Measurements from ENCODE around the gene RBAK.
"Not testable (repeated sequence)": the region's sequence is repeated elsewhere in the genome, so short reads cannot be mapped to it uniquely, and the experiment has no call there.

RBAK gene

DNA sequence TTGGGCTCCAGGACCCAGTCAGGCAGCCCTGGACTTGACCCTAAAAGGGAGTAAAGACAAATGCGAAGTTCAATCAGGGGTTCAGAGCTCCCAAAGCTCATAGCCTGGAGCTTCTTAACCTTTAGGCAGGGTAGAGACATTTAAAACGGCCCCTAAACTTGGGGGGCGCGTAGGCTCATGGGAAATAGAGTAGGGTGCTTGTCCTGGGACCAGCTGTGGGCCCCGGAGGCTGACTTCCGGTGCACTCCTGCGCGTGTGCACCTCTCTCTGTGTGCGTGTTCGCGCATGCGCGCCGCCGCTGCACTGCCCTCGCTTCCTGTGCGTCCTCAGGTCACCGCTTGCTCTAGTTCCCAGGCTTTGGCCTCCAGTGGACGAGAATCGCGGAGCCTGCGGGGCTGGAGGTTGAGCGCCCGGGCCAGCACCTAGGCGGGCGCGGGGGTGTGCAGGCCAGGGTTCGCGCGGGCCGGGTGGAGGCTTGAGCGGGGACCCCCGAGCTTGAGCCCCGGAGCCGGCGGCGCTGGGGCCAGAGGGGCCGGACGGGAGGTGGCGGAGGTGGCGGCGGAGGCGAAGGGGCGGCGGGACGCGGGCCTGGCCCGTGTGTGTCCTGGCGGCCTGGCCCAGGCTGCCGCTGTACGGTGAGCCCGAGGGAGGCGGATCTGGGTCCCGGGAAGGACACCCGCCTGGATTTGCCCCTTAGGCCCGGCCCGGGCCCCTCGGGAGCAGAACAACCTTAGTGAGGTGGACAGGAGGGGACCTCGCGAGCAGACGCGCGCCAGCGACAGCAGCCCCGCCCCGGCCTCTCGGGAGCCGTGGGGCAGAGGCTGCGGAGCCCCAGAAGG, at the start of gene RBAK:
TSS of gene RBAK (plus strand) at position 303 of the 839 bp plus-strand sequence. CDS start 2,217 bp downstream, outside the sequence.
- Mint-ChIP-seq H3K27me3 (no peaks in the 10 kb centered on the region), H3K36me3 (ENCODE audit: low read depth) (peaks cover 34% of the 10 kb centered on the region), H3K4me1 (peaks cover 33% of the 10 kb centered on the region), H3K4me3 (peak within 1 kb of the TSS; percentile 91), H3K27ac (peak within 1 kb of the TSS; percentile 90), H3K9me3 (peaks cover 12% of the 10 kb centered on the region)
- peak; percentile 100 for ATAC-seq
- peak; percentile 92 for DNase-seq

DNA sequence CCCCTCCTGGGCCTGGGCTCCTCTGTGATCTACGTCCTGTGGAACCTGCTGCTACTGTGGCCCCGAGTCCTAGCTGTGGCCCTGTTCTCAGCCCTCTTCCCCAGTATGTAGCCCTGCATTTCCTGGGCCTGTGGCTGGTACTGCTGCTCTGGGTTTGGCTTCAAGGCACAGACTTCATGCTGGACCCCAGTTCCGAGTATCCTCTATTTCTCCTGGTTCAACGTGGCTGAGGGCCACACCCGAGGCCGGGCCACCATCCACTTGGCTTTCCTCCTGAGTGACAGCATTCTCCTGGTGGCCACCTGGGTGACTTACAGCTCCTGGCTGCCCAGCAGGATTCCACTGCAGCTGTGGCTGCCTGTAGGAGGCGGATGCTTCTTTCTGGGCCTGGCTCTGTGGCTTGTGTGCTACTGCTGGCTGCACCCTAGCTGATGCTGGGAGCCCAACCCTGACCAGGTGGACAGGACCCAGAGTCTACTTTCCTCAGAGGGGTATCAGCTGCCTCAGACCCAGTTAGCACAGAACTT, 48.9 kb upstream of the RBAK start:
- no peak overlapping the region for H3K4me3 Mint-ChIP-seq
- H3K27me3 Mint-ChIP-seq: no peaks in the 10 kb centered on the region
- no peak for DNase-seq
- H3K4me1 Mint-ChIP-seq: peaks cover 11% of the 10 kb centered on the region
- ATAC-seq: no peak
- no peak overlapping the region for H3K27ac Mint-ChIP-seq
- H3K9me3 Mint-ChIP-seq: no peaks in the 10 kb centered on the region
- peaks cover 37% of the 10 kb centered on the region for H3K36me3 Mint-ChIP-seq (ENCODE audit: low read depth)

GRCh38 chr7:4998244-4998643, 47.4 kb upstream of the RBAK start:
- ATAC-seq (no peak), DNase-seq (no peak)
- no peak overlapping the region for H3K4me3 Mint-ChIP-seq
- H3K27ac Mint-ChIP-seq: no peak overlapping the region
- no peaks in the 10 kb centered on the region for H3K27me3 Mint-ChIP-seq
- H3K36me3 Mint-ChIP-seq (ENCODE audit: low read depth): peaks cover 42% of the 10 kb centered on the region
- H3K4me1 Mint-ChIP-seq: peaks cover 11% of the 10 kb centered on the region
- no peaks in the 10 kb centered on the region for H3K9me3 Mint-ChIP-seq

- DNase-seq (no peak), ATAC-seq (no peak)
- Mint-ChIP-seq H3K27ac (peak overlapping the region; percentile 31), H3K4me3 (no peak overlapping the region), H3K27me3 (no peaks in the 10 kb centered on the region), H3K9me3 (no peaks in the 10 kb centered on the region), H3K4me1 (peaks cover 11% of the 10 kb centered on the region), H3K36me3 (ENCODE audit: low read depth) (peaks cover 41% of the 10 kb centered on the region)
These were observed 46.8 kb upstream of the RBAK start for GRCh38 chr7:4998910-4999309.

- H3K4me3 Mint-ChIP-seq: no peak overlapping the region
- no peaks in the 10 kb centered on the region for H3K9me3 Mint-ChIP-seq
- no peaks in the 10 kb centered on the region for H3K27me3 Mint-ChIP-seq
- H3K4me1 Mint-ChIP-seq: peaks cover 11% of the 10 kb centered on the region
- H3K36me3 Mint-ChIP-seq (ENCODE audit: low read depth): peaks cover 40% of the 10 kb centered on the region
- ATAC-seq (no peak), DNase-seq (no peak)
- H3K27ac Mint-ChIP-seq: peak overlapping the region; percentile 31
These were observed 46.2 kb upstream of the RBAK start for GRCh38 chr7:4999369-4999950.

DNA sequence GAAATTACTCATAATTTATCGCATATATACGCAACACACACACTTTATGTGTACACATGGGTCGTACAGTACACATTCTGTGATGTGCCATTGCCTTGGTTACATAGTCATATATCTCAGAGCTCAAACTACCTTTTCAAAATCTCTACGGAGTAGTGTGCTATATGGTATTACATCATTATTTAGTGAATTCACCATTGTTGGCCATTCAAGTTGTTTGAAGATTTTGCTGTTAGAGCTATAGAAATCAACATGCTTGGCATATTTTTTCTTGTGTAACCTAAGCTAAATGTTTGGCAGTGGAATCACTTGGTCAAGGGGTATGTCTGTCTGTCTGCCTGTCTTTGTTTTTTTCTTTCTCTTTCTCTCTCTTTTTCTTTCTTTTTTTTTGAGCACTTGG, 44.7 kb upstream of the RBAK start:
- Mint-ChIP-seq H3K27ac (peak overlapping the region; percentile 34), H3K4me3 (no peak overlapping the region), H3K9me3 (no peaks in the 10 kb centered on the region), H3K27me3 (no peaks in the 10 kb centered on the region), H3K36me3 (ENCODE audit: low read depth) (peaks cover 41% of the 10 kb centered on the region), H3K4me1 (peaks cover 13% of the 10 kb centered on the region)
- ATAC-seq (no peak), DNase-seq (no peak)

- no peak for ATAC-seq
- peaks cover 37% of the 10 kb centered on the region for H3K36me3 Mint-ChIP-seq (ENCODE audit: low read depth)
- H3K27ac Mint-ChIP-seq: peak overlapping the region; percentile 2
- H3K4me1 Mint-ChIP-seq: peaks cover 13% of the 10 kb centered on the region
- H3K27me3 Mint-ChIP-seq: no peaks in the 10 kb centered on the region
- no peaks in the 10 kb centered on the region for H3K9me3 Mint-ChIP-seq
- no peak for DNase-seq
- no peak overlapping the region for H3K4me3 Mint-ChIP-seq
These were observed 43.7 kb upstream of the RBAK start for GRCh38 chr7:5001911-5002310.

GRCh38 chr7:5005066-5005465, 40.6 kb upstream of the RBAK start:
- Mint-ChIP-seq H3K27me3 (no peaks in the 10 kb centered on the region), H3K4me1 (peaks cover 2% of the 10 kb centered on the region), H3K4me3 (no peak overlapping the region), H3K36me3 (ENCODE audit: low read depth) (peaks cover 53% of the 10 kb centered on the region), H3K9me3 (no peaks in the 10 kb centered on the region), H3K27ac (no peak overlapping the region)
- ATAC-seq (no peak), DNase-seq (no peak)

- Mint-ChIP-seq H3K4me1 (no peaks in the 10 kb centered on the region), H3K27ac (no peak overlapping the region), H3K4me3 (no peak overlapping the region), H3K27me3 (no peaks in the 10 kb centered on the region), H3K36me3 (ENCODE audit: low read depth) (peaks cover 33% of the 10 kb centered on the region), H3K9me3 (no peaks in the 10 kb centered on the region)
- DNase-seq: no peak
- ATAC-seq: no peak
These were observed 32.7 kb upstream of the RBAK start for GRCh38 chr7:5012985-5013384.

- H3K4me3 Mint-ChIP-seq, H3K4me1 Mint-ChIP-seq, DNase-seq, ATAC-seq, H3K27me3 Mint-ChIP-seq, H3K27ac Mint-ChIP-seq, H3K9me3 Mint-ChIP-seq: not testable (repeated sequence)
- H3K36me3 Mint-ChIP-seq (ENCODE audit: low read depth): peaks cover 23% of the 10 kb centered on the region
These were observed 29.7 kb upstream of the RBAK start for GRCh38 chr7:5015936-5016335.

GRCh38 chr7:5017626-5018025, 28.0 kb upstream of the RBAK start:
- H3K27ac Mint-ChIP-seq, H3K4me1 Mint-ChIP-seq, H3K4me3 Mint-ChIP-seq, DNase-seq, H3K9me3 Mint-ChIP-seq, ATAC-seq, H3K27me3 Mint-ChIP-seq: not testable (repeated sequence)
- H3K36me3 Mint-ChIP-seq (ENCODE audit: low read depth): peaks cover 25% of the 10 kb centered on the region

- no peaks in the 10 kb centered on the region for H3K4me1 Mint-ChIP-seq
- DNase-seq (no peak), ATAC-seq (no peak)
- H3K36me3 Mint-ChIP-seq (ENCODE audit: low read depth): peaks cover 44% of the 10 kb centered on the region
- H3K9me3 Mint-ChIP-seq: no peaks in the 10 kb centered on the region
- H3K27me3 Mint-ChIP-seq: no peaks in the 10 kb centered on the region
- no peak overlapping the region for H3K27ac Mint-ChIP-seq
- no peak overlapping the region for H3K4me3 Mint-ChIP-seq
These were observed 25.6 kb upstream of the RBAK start for GRCh38 chr7:5020098-5020497.

DNA sequence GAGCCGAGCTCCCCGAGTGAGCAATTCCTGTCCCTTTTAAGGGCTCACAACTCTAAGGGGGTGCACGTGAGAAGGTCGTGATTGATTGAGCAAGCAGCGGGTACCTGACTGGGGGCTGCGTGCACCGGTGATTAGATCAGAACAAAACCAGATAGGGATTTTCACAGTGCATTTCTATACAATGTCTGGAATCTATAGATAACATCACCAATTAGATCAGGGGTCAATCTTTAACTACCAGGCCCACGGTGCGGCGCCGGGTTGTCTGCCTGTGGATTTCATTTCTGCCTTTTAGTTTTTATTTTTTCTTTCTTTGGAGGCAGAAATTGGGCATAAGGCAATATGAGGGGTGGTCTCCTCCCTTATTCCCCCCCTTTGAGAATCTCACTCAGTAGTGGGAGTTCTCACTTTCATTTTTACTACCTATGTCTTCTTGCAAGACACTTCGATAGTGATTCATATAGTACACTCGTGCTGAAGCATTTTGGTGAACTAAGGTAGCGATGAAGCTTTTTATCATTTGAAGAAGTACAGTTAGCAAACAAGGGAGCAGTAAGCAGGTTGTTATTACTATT, 24.6 kb upstream of the RBAK start:
- not testable (repeated sequence) for H3K4me3 Mint-ChIP-seq, H3K27ac Mint-ChIP-seq, DNase-seq, ATAC-seq, H3K27me3 Mint-ChIP-seq, H3K4me1 Mint-ChIP-seq, H3K9me3 Mint-ChIP-seq
- H3K36me3 Mint-ChIP-seq (ENCODE audit: low read depth): peaks cover 48% of the 10 kb centered on the region

DNA sequence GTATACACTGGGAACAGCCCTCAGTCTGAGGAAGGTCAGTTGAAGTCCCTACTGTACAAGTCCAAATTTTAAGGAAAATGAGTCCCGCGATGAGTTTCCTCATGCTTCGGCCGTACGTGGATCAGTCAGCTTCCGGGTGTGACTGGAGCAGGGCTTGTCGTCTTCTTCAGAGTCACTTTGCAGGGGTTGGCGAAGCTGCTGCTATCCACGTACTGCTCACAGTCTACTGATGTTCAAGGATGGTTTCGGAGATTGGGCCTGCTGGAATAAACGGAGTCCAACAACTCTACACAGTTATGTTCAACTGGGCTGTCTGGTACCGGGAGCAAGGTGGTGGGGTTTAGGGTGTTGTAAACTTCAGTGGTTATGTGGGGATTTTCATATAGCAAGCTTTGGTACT, 22.0 kb upstream of the RBAK start:
- not testable (repeated sequence) for H3K27ac Mint-ChIP-seq, ATAC-seq, H3K27me3 Mint-ChIP-seq, DNase-seq, H3K4me1 Mint-ChIP-seq, H3K4me3 Mint-ChIP-seq
- Mint-ChIP-seq H3K36me3 (ENCODE audit: low read depth) (peaks cover 65% of the 10 kb centered on the region), H3K9me3 (peaks cover 13% of the 10 kb centered on the region)
